Stimulated activated CD8-positive, alpha-beta memory T cell treated with anti-CD3 and anti-CD28 coated beads, Interleukin-7, amount 100 ng/mL, for 48 hours (primary cell): ENCODE results near the gene CRY2.

Experiments used
- DNase-seq, 2 donors: peaks; one replicate each; pipeline ENCODE4 v3.0.0-alpha.2; 2020; ENCODE audit warnings: low read depth in 1 of 2; ENCODE audit errors: extremely low read depth in 1 of 2

The CRY2 gene

GRCh38 chr11:45929486-45930030, 82.3 kb downstream of the CRY2 start:
- no peak for DNase-seq

GRCh38 chr11:45930031-45930794, 82.9 kb downstream of the CRY2 start:
- DNase-seq = no peak

GRCh38 chr11:45930951-45931570, 83.8 kb downstream of the CRY2 start:
- no peak for DNase-seq

GRCh38 chr11:45931739-45932138, 84.5 kb downstream of the CRY2 start:
- DNase-seq = no peak

- no peak for DNase-seq
These were observed 84.9 kb downstream of the CRY2 start for GRCh38 chr11:45932217-45932616.
